Gastrocnemius medialis (tissue), 4 donors: Measurements from ENCODE around the gene TMEM222. TPM values are rescaled to one million over a fixed set of nuclear protein-coding genes. Genes with fewer than 3 reads are reported as not detected.

Experiments used
- ATAC-seq, 2 donors: fragments of 150-250 bp; one replicate each; pipeline ENCODE4 v1.9.1; 2016
- DNase-seq, 2 donors: peaks; one replicate each; pipeline ENCODE4 v3.0.0-alpha.2; 2019
- H3K27ac ChIP-seq, 4 donors: fragments of 200-600 bp; sonication (generic); 1 replicate in 1 of 4; 2 replicates in 3 of 4; pipeline ENCODE4 v1.5.1; 2016 to 2018; ENCODE audit warnings: mild to moderate bottlenecking in 2 of 4, moderate library complexity in 1 of 4
- H3K27me3 ChIP-seq, 3 donors: fragments of 200-600 bp; sonication (generic) in 2 of 3; 1 replicate in 1 of 3; 2 replicates in 2 of 3; pipeline versions ENCODE4 v1.5.1 to v1.6.0; 2016 to 2019; ENCODE audit warnings: mild to moderate bottlenecking in 1 of 3, moderate library complexity in 1 of 3
- H3K36me3 ChIP-seq, 2 donors: fragments of 200-600 bp; sonication (generic) in 1 of 2; one replicate each; pipeline ENCODE4 v1.5.1; 2017 to 2018
- H3K4me1 ChIP-seq, 2 donors: fragments of 200-600 bp; sonication (generic) in 1 of 2; one replicate each; pipeline ENCODE4 v1.5.1; 2016 to 2017; ENCODE audit warnings: mild to moderate bottlenecking in 2 of 2
- H3K4me3 ChIP-seq, 4 donors: fragments of 200-600 bp; sonication (generic) in 3 of 4; 1 replicate in 1 of 4; 2 replicates in 3 of 4; pipeline ENCODE4 v1.5.1; 2016 to 2019; ENCODE audit warnings: mild to moderate bottlenecking in 2 of 4
- H3K9me3 ChIP-seq, 3 donors: fragments of 200-600 bp; sonication (generic) in 2 of 3; 1 replicate in 1 of 3; 2 replicates in 2 of 3; pipeline ENCODE4 v1.5.1; 2016 to 2019
- POLR2A ChIP-seq, 2 donors: fragments of 450-650 bp; IDR thresholded peaks; one replicate each; pipeline ENCODE4 v1.6.1; 2017; ENCODE audit warnings: antibody characterized with exemption in 2 of 2, mild to moderate bottlenecking in 2 of 2, moderate library complexity in 2 of 2
- in situ Hi-C, 4 donors: fragments of 200-750 bp; cut with MboI; loops; one replicate each; pipeline versions ENCODE4 v1.15.0 to v1.8.0; 2017; ENCODE audit warnings: low sequenced_read_pairs in 4 of 4
- intact Hi-C: fragments of 100-400 bp; cut with DNase I; formaldehyde crosslinking; loops from one replicate; pipeline ENCODE4 v1.15.1; 2023; ENCODE audit warnings: low total_unique reads
- total RNA-seq, 4 donors: library from RNA; depleted of rRNA; stranded (reverse); fragments of >200 nt; gene quantifications; one replicate each; pipeline versions ENCODE4 v1.1.0 to v1.2.3, GENCODE V29; 2016
- TF ChIP-seq, protein P1 (sequence below), 5 experiments: fragments of 450-650 bp in 3 of 5; fragments of 200-600 bp in 2 of 5; sonication (generic) in 2 of 5; IDR thresholded peaks in 4 of 5; conservative IDR thresholded peaks in 1 of 5; 1 replicate in 4 of 5; 2 replicates in 1 of 5; pipeline ENCODE4 v1.5.1; 2016 to 2019; ENCODE audit warnings: antibody characterized with exemption in 5 of 5, mild to moderate bottlenecking in 3 of 5, moderate library complexity in 3 of 5

The TMEM222 gene
- total RNA-seq, 4 donors from 2014 or later: 16.5 to 21.9 (median 17.8) TPM

DNA sequence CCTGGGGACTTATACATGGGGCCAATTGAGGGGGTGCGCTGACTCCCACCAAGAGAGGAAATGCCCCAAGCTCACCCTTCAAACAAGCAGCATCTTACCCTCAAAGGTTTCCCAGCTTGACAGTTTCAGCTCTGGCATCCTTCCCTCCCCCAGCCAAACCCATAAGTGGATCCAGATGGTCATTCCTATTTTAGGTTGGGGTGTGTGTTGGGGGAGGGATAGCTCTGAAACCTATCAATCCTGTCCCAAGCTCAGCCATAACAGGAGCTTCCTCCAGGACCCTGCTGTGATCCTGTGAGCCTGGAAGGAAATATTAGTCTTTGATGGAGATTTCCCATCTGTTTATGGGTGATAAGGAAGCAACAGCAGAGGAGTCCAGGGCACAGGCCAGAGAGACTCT, 3.4 kb upstream of the TMEM222 start:
- H3K36me3 ChIP-seq: no peaks in the 10 kb centered on the region
- ATAC-seq (no peak), DNase-seq (no peak)
- no peak overlapping the region for H3K27ac ChIP-seq
- TF ChIP-seq POLR2A (IDR thresholded peaks at IDR 0.05): no peak
- TF ChIP-seq, protein P1, sequence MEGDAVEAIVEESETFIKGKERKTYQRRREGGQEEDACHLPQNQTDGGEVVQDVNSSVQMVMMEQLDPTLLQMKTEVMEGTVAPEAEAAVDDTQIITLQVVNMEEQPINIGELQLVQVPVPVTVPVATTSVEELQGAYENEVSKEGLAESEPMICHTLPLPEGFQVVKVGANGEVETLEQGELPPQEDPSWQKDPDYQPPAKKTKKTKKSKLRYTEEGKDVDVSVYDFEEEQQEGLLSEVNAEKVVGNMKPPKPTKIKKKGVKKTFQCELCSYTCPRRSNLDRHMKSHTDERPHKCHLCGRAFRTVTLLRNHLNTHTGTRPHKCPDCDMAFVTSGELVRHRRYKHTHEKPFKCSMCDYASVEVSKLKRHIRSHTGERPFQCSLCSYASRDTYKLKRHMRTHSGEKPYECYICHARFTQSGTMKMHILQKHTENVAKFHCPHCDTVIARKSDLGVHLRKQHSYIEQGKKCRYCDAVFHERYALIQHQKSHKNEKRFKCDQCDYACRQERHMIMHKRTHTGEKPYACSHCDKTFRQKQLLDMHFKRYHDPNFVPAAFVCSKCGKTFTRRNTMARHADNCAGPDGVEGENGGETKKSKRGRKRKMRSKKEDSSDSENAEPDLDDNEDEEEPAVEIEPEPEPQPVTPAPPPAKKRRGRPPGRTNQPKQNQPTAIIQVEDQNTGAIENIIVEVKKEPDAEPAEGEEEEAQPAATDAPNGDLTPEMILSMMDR (IDR thresholded peaks at IDR 0.05 in 4 of 5, conservative IDR thresholded peaks at IDR 0.05 in 1 of 5): no peak
- H3K27me3 ChIP-seq: peaks cover 17 to 23% (median 23%) of the 10 kb centered on the region in 3 donors
- H3K4me3 ChIP-seq: no peak overlapping the region
- H3K9me3 ChIP-seq: no peaks in the 10 kb centered on the region
- H3K4me1 ChIP-seq: peaks cover 10 to 16% of the 10 kb centered on the region in 2 donors
- intact Hi-C loops (no loop called here), in situ Hi-C loops (loop anchor here in 1 of 4 donors (10.0 kb wide), 1 partner anchor 76 kb away; the partner anchor contains the start of gene GPR3)

DNA sequence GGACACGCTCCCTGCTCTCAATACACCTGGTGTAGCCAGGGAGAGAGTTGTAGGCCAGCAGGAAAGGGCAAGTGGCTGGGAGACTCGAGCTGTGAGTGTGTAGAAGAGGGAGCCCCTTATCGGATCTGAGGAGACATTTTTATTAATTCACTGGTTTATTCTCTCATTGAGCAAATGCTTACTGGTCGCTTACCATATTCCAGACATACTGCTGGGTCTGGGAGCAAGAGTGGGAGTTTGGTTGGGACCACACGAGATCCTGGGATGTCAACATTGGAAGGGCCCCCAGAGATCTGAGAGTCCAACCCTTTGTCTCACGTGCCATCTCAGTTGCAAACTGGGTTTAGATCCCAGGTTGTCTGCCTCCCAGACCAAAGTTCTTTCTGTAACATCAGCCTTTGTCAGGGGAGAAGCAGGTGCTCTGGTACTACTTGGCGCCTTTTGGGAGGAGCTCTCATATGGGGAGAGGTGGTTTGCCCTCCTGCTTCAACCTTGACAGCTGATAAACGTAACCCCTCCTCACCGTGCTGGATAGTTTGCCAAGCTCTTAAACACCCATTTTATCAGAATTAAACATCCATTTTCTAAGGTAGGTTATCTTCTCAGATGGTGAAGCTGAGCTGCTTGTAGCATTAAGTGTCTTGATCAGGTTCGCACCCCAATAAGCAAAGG, 742 bp downstream of the TMEM222 start:
- in situ Hi-C loops (no loop called here), intact Hi-C loops (loop anchor here (2.0 to 10.0 kb wide), 3 partner anchors 42 to 405 kb away; partner anchors contain the start of genes AHDC1 and FAM76A)
- ATAC-seq: no peak
- TF ChIP-seq POLR2A (IDR thresholded peaks at IDR 0.05): no peak
- TF ChIP-seq, protein P1 (IDR thresholded peaks at IDR 0.05 in 4 of 5, conservative IDR thresholded peaks at IDR 0.05 in 1 of 5): no peak
- no peaks in the 10 kb centered on the region for H3K9me3 ChIP-seq
- no peak for DNase-seq
- peak overlapping the region; percentile 85 to 100 (median 87) for H3K4me3 ChIP-seq
- peak overlapping the region; percentile 90 to 95 (median 92) for H3K27ac ChIP-seq
- peaks cover 0 to 9% of the 10 kb centered on the region in 2 donors for H3K36me3 ChIP-seq
- H3K27me3 ChIP-seq: peaks cover 15% of the 10 kb centered on the region in 3 donors
- peaks cover 27 to 37% of the 10 kb centered on the region in 2 donors for H3K4me1 ChIP-seq

DNA sequence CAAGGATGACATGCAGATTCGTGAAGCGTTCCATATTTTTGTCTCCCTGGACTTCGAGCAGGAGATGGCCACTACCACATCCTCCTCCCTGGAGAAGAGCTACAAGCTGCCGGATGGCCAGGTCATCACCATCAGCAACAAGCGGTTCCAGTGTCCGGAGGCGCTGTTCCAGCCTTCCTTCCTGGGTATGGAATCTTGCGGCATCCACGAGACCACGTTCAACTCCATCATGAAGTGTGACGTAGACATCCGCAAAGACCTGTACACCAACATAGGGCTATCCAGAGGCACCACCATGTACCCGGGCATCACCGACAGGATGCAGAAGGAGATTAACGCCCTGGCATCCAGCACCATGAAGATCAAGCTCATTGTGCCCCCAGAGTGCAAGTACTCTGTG, 3.3 kb downstream of the TMEM222 start:
- Histone ChIP-seq H3K27ac (no peak overlapping the region), H3K27me3 (no peaks in the 10 kb centered on the region), H3K4me3 (no peak overlapping the region), H3K36me3 (peaks cover 0 to 9% of the 10 kb centered on the region in 2 donors), H3K4me1 (peaks cover 40 to 43% of the 10 kb centered on the region in 2 donors), H3K9me3 (no peaks in the 10 kb centered on the region)
- in situ Hi-C loops (no loop called here), intact Hi-C loops (loop anchor here (10.0 kb wide), 1 partner anchor 280 kb away; the partner anchor contains the start of gene AHDC1)
- ATAC-seq: no peak
- no peak for DNase-seq
- TF ChIP-seq, protein P1 (IDR thresholded peaks at IDR 0.05 in 4 of 5, conservative IDR thresholded peaks at IDR 0.05 in 1 of 5): no peak
- no peak for TF ChIP-seq POLR2A (IDR thresholded peaks at IDR 0.05)

DNA sequence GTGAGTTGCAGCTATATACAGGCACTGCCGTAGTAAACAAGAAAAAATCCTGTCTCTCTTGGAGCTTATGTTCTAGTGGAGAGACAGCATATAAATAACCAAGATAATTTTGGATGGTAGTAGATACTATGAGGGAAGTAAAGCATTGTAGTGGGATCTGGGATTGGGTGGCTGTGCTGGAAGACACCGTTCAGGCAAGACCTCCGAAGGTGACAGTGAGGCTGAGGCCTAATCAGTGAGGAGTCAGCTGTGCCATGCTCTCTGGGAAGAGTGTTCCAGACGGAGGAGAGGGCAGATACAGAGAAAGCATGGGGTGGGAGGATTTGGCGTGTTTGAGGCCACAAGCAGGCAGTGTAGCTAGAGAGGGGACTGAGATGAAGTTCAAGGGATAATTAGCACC, 6.0 kb downstream of the TMEM222 start:
- Histone ChIP-seq H3K9me3 (no peaks in the 10 kb centered on the region), H3K27me3 (no peaks in the 10 kb centered on the region), H3K36me3 (peaks cover 0 to 21% of the 10 kb centered on the region in 2 donors), H3K4me3 (no peak overlapping the region), H3K27ac (no peak overlapping the region), H3K4me1 (peaks cover 33 to 37% of the 10 kb centered on the region in 2 donors)
- intact Hi-C loops: loop anchor here (10.0 kb wide), 1 partner anchor 277 kb away; the partner anchor contains the start of gene AHDC1
- DNase-seq (no peak), ATAC-seq (no peak)
- TF ChIP-seq, protein P1 (IDR thresholded peaks at IDR 0.05 in 4 of 5, conservative IDR thresholded peaks at IDR 0.05 in 1 of 5): no peak
- no peak for TF ChIP-seq POLR2A (IDR thresholded peaks at IDR 0.05)
- in situ Hi-C loops: no loop called here
